HG02571 (cell line): ENCODE data around the gene MYCL.

Experiments used
- ATAC-seq: cut with Tn5 transposase; IDR thresholded peaks from one replicate; pipeline ENCODE4 v1.9.1; 2021; ENCODE audit warnings: mild to moderate bottlenecking, moderate library complexity; ENCODE audit not compliant: unreplicated experiment

The MYCL gene, protein sequence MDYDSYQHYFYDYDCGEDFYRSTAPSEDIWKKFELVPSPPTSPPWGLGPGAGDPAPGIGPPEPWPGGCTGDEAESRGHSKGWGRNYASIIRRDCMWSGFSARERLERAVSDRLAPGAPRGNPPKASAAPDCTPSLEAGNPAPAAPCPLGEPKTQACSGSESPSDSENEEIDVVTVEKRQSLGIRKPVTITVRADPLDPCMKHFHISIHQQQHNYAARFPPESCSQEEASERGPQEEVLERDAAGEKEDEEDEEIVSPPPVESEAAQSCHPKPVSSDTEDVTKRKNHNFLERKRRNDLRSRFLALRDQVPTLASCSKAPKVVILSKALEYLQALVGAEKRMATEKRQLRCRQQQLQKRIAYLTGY

DNA sequence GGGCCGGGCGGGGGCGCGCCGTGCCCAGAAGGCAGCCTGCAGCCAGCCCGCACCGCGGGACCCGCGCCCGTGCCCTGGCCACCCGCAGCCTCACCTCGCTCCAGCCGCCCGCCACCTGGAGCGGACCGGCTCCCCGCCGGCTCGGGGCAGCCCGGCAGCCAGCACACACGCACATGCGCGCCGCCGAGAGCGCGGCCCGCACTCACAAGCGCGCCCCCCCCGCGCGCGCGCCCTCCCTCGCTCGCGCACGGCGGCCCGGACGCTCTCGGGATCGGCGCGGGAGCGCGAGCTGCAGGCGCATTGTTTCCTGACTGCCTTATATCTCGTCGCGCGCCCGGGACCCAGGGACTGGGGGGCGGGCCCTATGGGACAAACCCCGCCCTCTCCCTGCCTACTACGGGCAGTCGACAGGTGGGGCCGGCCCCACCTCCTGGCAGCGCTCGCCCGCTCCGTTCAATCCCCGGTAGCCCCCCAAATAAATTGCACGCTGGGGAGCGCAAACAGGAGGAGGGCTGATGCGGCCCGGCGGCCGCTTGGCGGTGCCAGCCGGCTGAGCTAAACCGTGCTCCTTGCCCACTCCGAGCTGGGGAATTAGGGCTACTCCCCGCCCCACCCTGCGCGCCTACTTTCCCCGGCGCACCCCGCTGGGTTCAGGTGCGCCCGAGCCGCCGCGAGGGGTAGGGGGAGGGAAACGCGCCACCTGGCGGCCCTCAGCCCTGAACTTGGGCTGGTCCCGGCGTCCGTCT, at the start of gene MYCL:
TSS of gene MYCL (minus strand) at position 204 of the 746 bp plus-strand sequence. CDS start 483 bp downstream, outside the sequence.
- ATAC-seq = peak; percentile 71

DNA sequence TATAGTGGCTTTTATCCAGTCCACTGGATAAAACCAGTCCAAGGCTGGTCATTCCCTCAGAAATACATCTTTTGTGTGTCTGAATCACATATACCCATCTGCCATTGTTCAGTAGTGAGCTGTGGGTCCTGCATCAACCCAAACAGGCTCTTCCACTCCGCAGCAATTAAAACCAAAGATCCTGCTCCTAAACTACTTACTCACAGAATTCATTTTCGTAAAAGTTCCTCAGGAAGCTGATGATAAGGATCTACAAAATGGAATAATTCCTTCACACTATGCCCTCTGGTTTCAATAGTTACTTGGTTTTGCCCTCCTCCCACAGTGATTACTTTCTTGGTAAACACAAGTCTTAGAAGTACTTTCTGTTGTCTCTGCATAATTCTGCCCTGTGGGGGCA, 48.2 kb upstream of the MYCL start:
- no peak for ATAC-seq

DNA sequence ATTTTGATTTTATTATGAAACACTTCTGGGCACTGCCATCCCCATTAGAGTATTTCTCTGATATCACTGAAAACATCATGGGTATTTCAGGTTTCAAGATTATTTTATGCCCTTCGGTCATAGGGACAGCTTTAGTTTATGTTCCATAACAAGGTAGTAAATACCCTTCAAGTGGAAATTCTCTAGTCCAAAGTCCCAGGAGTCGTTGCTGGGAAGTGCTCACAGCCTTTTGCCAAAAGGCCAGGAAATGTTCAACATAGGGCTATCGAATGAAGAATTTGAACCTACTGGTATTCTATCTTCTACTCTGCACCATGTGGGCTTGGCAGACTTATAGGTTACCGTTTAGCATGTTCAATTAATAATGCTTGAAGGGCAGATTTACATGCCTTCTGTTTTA, 45.5 kb upstream of the MYCL start:
- no peak for ATAC-seq

DNA sequence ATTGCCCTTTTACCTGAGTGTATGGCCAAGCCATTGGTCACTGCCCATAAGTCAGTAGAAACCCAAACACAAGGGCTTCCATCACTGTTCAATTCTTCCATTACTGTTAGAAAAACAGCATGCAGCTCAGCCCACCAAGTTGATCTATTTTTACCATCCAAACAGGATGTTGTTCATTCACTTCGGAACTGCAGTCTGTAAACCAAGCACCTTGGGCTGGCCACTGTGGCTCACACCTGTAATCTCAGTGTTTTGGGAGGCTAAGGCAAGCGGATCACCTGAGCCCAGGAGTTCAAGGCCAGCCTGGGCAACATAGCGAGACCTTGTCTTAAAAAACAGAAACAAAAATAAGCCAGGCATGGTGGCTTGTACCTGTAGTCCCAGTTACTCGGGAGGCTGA, 44.5 kb upstream of the MYCL start:
- ATAC-seq = no peak

DNA sequence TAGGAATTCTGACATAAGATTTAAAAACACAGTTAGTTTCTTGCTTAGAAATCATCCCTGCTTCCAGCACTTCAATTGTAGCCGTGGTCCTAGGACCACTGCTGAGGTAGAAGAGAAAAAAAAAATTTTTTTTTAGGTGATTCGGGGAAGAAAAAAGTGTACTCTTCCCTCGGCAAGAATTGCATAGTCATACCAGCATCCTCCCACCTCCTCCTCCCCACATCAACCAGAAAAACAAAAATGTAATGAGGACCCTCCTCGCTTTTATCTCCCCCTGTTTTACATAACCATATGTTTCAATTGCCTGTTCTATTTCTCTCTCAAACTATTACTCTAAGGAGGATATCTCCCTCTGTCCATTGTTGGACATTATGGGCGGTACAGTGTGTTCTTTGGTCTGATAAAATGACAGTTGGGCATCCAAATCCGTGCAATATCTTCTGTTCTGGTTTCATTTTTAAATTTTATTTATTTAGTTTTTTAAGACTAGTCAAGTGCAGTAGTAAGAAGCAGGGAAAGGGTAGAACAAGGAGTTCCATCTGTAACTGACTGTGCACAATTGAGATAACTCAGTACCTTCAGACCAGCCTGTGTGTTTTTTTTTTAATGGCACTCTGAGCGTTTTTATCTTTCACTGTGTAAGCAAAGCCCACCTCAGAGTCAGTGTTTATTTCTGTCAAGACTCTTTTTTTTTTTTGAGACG, 42.8 kb upstream of the MYCL start:
- ATAC-seq = no peak

DNA sequence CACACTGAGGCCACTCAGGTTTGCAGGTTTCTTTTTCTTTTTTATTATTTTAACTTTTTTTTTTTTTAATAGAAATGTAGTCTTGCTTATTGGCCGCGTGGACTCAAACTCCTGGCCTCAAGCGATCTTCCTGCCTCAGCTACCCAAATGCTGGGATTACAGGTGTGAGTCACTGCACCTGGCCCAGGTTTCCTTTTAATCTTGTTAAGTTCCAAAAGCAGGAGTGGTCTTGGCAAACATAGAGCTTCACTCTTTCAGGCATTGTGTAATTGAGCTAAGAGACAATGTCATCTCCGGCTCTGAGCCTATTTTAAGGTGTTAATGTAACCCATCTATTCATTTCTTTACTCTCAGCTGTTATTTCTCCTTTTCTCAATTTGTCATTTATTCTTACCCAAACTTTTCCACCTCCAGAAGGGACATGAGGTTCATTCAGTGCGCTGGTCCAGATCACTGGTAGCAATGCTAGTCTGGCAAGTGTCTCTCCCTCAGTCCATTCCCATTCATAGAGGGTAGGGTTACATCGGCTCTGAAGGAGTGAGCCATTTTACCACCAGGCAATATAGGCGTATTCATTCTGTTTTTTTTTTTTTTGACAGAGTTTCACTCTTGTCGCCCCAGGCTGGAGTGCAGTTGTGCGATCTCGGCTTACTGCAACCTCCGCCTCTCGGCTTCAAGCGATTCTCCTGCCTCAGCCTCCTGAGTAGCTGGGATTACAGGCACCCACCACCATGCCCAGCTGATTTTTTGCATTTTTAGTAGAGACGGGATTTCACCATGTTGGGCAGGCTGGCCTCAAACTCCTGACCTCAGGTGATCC, 42.0 kb upstream of the MYCL start:
- ATAC-seq = no peak

DNA sequence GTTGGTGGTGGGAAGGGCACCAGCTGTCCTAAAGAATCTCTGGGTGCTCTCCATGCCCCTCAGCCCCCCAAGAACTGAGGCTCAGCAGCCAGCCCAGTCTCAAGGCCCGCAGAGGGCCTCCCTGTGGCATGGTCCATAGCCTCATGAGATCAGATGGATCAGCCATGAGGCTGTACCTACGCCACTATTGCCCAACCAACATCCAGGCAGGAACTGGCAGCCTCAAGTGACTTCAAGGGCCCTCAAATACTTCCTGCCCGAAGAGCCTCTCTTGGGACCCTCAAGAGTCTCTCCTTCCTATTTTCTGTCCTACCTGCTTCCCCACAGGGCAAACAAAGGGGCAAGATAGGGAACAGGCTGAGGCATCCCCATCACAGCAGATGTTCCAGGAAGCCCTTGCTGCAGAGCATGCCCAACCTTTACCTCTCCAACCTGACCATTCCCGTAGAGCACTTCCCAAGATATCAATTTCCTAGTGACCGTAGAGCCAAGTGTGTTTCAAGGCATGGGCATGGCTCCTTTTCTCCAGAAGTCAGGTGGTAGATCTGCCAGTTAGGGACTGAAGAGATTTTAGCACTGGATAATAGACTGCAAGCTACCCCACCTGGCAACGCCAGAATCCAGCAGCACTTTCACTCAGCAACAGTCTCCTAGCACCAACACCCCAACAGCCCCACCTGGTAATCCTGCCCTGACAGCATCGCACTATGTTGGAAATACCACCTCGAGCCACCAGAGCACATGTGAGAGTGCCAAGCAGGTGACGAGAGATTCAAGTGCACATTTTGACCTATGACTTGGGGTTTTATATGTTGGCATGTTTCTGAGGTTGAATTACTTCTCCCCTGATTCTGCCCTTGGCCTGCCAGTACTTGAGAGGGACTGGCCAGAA, 39.5 kb upstream of the MYCL start:
- ATAC-seq = no peak

DNA sequence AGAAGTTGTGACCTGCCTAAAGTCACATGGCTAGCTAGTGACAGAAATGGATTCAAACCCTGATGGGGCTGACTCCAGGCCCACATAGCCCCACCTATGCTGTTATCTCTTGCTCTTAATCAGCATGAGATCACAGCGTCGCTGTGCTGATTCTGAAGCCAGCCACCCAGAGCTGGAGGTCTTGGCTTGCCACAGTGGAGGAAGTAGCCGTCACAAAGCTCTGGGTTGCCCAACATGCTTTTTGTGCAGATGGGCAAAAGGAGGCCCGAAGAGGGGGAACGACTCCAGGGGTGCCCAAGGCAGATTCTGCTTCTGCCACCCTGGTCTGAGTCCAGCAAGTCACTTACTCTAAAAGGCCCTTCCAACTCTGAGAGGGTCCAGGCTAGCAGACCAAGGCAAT, 38.5 kb upstream of the MYCL start:
- ATAC-seq = no peak

GRCh38 chr1:39938856-39939255, 37.1 kb upstream of the MYCL start:
- no peak for ATAC-seq

GRCh38 chr1:39936724-39937491, 35.2 kb upstream of the MYCL start:
- ATAC-seq = no peak

DNA sequence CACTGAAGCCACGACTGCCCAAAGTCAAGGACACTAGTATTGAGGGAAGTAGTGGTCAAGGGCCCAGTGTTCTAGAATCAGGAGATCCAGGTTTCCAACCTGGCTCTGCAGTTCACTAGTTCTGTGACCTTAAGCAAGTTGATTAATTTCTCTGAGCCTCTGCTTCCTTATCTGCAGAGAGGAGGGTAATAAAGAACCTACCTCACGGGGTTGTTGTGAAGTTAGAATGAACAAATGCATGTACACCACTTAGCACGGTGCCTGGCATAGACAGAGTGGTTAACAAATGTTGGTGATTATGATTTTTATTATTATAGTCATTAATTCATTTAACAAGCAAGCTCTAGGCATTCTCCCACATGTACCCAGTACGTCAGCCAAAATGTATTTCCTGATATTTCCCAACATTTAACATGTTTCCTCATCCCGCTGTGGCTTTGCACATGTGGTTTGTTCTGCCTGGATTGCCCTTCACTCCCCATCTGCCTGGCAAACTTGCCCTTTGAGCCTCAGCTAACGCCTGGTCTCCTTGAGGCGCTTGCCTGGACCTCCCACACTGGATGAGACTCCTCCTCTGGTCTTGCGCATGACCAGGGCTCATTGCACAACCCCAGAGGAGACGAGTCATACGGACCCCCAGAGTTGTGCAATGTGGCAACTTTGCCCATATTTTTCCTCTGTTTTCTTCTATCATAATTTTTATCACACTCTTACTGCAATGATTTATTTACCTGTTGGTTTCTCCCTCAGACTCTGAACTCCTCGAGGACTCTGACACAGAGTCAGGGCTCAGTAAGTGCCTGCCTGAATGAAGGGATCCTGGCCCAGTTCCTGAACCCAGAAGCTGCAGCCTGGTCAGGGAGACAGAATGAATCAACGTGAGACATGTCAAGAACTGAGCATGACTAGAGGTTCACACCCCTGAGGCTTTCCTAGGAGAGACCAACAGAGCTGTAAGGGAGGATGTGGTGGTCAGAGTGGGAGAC, 32.5 kb upstream of the MYCL start:
- ATAC-seq = no peak

DNA sequence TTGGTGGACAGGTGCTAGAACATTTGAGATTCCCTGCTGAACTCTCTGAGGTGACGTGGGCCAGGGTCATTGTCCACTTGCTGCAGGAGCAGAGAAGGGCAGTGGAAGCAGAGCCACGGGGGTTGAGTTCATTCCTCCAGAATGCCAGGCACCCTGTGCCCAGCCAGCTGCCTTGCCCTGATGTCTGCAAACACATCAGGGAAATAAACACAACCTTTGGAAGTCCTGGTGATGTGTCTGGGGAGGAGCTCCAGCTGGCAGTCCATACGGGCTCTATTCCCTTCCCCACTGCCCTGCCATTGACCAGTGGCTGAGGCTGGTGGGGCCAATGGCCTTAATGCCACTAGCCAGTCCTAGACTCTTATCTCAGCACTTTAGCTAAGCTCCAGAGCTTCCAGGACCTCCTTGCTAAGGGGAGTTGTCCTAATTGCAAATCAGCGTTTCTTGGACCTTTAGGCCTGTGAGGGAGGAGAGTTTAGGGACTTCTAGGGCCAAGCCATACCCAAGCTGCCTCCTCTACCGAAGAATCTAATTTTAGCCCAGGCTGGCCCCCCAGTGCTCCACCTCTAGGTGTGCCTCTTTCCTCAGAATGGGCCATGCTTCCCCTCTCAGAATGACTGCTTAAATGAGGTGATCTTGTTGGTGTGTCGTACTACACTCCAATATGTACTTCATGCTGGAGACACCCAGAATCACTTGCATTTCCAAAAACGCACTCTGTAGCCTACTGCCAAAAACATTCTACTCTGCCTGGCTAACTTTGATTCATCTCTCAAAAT, 27.3 kb upstream of the MYCL start:
- ATAC-seq = no peak

- no peak for ATAC-seq
These were observed 25.8 kb upstream of the MYCL start for GRCh38 chr1:39927538-39927937.

GRCh38 chr1:39926820-39927219, 25.1 kb upstream of the MYCL start:
- no peak for ATAC-seq

GRCh38 chr1:39926343-39926793, 24.7 kb upstream of the MYCL start:
- no peak for ATAC-seq

- ATAC-seq = no peak
These were observed 24.1 kb upstream of the MYCL start for GRCh38 chr1:39925721-39926342.

GRCh38 chr1:39922251-39922688, 20.6 kb upstream of the MYCL start:
- no peak for ATAC-seq
